Neural crest cell (in vitro differentiated cells): ENCODE data around the gene KRT35. TPM values are rescaled to one million over a fixed set of nuclear protein-coding genes. Genes with fewer than 3 reads are reported as not detected.

ENCODE experiments used
- DNase-seq: peaks from one replicate; pipeline ENCODE4 v3.0.0; 2021; ENCODE audit warnings: low read depth, mixed read lengths, low spot score
- H3K27ac Mint-ChIP-seq: one replicate; pipeline ENCODE4 v1.8.0; 2021; ENCODE audit warnings: mild to moderate bottlenecking, mixed read lengths; ENCODE audit not compliant: unreplicated experiment
- H3K27me3 Mint-ChIP-seq: 2 replicates; pipeline ENCODE4 v1.8.0; 2021; ENCODE audit warnings: low read depth, mild to moderate bottlenecking, mixed read lengths
- H3K36me3 Mint-ChIP-seq: 2 replicates; pipeline ENCODE4 v1.8.0; 2021; ENCODE audit warnings: low read depth, mild to moderate bottlenecking, mixed read lengths
- H3K4me1 Mint-ChIP-seq: 2 replicates; pipeline ENCODE4 v1.8.0; 2021; ENCODE audit warnings: mixed read lengths
- H3K4me3 Mint-ChIP-seq: one replicate; pipeline ENCODE4 v1.8.0; 2021; ENCODE audit warnings: mild to moderate bottlenecking, mixed read lengths
- H3K9me3 Mint-ChIP-seq: 2 replicates; pipeline ENCODE4 v1.8.0; 2021; ENCODE audit warnings: mixed read lengths
- total RNA-seq: library from RNA; stranded (reverse); gene quantifications from 2 replicates; pipeline ENCODE4 v1.2.1, GENCODE V29; 2021
- TF ChIP-seq, protein P1 (sequence below): fragments of 200-600 bp; sonication (generic); conservative IDR thresholded peaks from 2 replicates; pipeline ENCODE4 v1.5.0; 2021; ENCODE audit warnings: antibody characterized with exemption, mild to moderate bottlenecking

KRT35 gene
- total RNA-seq, 1 donor from 2014 or later = not detected

DNA sequence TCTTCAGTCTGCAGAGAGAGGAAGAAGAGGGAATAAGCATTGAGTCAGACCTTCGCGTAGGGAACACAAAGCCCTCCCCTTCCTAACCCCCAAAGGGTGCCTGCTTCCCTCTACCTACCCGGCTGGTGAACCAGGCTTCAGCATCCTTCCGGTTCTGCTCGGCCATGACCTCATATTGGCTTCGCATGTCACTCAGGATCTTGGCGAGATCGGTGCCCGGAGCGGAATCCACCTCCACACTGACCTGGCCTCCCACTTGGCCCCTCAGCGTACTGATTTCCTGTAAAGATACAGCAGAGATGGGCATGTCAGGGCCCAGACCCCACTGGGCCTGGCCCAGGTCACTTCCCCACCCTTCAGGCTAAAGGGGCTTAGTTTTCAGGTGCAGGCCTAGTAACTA is 43.3 kb upstream of the KRT35 start:
- Mint-ChIP-seq H3K27me3 (peaks cover 56% of the 10 kb centered on the region), H3K27ac (no peak overlapping the region), H3K9me3 (no peaks in the 10 kb centered on the region), H3K4me3 (no peak overlapping the region), H3K36me3 (no peaks in the 10 kb centered on the region), H3K4me1 (peaks cover 5% of the 10 kb centered on the region)
- DNase-seq = no peak
- TF ChIP-seq, protein P1, sequence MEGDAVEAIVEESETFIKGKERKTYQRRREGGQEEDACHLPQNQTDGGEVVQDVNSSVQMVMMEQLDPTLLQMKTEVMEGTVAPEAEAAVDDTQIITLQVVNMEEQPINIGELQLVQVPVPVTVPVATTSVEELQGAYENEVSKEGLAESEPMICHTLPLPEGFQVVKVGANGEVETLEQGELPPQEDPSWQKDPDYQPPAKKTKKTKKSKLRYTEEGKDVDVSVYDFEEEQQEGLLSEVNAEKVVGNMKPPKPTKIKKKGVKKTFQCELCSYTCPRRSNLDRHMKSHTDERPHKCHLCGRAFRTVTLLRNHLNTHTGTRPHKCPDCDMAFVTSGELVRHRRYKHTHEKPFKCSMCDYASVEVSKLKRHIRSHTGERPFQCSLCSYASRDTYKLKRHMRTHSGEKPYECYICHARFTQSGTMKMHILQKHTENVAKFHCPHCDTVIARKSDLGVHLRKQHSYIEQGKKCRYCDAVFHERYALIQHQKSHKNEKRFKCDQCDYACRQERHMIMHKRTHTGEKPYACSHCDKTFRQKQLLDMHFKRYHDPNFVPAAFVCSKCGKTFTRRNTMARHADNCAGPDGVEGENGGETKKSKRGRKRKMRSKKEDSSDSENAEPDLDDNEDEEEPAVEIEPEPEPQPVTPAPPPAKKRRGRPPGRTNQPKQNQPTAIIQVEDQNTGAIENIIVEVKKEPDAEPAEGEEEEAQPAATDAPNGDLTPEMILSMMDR = no peak

DNA sequence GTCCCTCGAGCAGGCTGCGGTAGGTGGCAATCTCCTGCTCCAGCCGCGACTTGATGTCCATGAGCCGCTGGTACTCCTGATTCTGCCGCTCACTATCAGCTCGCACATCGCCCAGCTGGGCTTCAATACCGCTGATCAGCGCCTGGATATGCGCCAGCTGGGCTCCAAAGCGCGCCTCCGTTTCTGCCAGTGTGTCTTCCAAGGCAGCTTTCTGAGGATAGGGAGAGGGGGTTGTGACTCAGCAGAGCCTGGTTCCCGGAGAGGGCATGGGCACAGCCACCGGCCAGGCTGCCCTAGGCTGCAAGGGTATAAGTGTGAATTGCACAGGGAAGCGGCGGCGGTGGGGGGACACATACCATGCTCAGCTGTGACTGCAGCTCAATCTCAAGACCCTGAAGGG is 42.8 kb upstream of the KRT35 start:
- peaks cover 5% of the 10 kb centered on the region for H3K4me1 Mint-ChIP-seq
- H3K27ac Mint-ChIP-seq = no peak overlapping the region
- H3K36me3 Mint-ChIP-seq = no peaks in the 10 kb centered on the region
- no peaks in the 10 kb centered on the region for H3K9me3 Mint-ChIP-seq
- H3K27me3 Mint-ChIP-seq = peaks cover 51% of the 10 kb centered on the region
- TF ChIP-seq, protein P1 = no peak
- DNase-seq = no peak
- no peak overlapping the region for H3K4me3 Mint-ChIP-seq

DNA sequence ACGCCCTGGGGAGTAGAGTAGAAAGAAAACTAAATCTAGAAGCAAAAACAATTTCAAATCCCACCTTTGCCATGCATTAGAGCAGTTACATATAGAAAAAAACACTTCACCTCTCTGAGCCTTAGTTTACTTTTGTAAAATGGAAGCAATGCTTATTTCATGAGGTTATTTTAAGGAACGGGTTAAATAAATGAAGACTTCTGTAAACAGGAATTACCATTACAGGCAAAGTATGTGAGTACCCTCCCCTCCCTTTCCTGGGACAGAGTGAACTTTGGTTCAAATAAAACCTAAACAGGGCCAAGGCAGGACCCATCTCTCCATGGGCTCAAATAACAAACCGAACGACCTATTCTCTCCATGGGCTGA is 42.3 kb upstream of the KRT35 start:
- Mint-ChIP-seq H3K36me3 (no peaks in the 10 kb centered on the region), H3K4me1 (peaks cover 5% of the 10 kb centered on the region), H3K27me3 (peaks cover 45% of the 10 kb centered on the region), H3K4me3 (no peak overlapping the region), H3K9me3 (no peaks in the 10 kb centered on the region), H3K27ac (no peak overlapping the region)
- TF ChIP-seq, protein P1 = no peak
- DNase-seq = no peak

DNA sequence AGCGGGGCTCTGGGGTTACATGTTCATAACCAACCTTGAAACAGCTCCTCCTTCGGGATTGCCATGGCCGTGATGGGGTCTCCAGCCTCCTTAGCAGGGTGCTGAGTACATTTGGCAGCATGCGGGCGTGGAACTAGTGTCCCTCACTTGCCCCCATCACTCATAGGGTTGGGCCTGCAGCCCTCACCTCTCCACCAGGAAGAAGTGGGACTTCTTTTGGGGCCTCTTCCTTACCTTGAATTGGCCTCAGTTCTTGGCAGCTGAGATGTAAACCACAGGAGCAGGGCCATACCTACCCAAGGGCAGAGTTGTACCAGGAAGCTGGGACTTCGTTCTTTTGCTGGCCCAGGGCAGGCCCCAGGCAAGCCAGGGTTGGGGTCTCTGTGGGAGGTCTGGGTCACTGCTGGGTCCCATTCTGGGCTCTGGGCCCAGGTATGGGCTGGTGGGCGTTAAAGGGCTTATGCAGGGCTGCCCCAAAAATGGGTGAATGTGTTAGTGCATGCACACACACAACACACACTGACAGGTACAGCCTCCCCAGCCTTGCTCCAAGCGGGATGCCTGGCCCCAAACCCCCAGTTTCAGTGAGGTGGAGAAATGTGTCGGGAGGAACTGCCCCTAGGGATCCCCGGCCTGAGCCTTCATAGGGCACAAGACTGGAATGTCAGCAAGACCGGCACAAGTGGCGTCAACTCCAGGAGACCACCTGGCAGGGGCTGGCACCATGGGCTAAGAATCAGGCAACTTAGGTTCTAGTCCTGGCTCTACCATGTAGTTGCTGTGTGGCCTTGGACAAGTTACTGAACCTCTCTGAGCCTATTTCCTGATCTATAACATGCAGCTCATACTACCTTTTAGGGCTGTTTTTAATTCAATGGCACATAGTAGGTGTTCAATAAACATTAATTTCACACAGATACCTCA is 41.6 kb upstream of the KRT35 start:
- H3K4me3 Mint-ChIP-seq = no peak overlapping the region
- no peaks in the 10 kb centered on the region for H3K9me3 Mint-ChIP-seq
- no peak overlapping the region for H3K27ac Mint-ChIP-seq

DNA sequence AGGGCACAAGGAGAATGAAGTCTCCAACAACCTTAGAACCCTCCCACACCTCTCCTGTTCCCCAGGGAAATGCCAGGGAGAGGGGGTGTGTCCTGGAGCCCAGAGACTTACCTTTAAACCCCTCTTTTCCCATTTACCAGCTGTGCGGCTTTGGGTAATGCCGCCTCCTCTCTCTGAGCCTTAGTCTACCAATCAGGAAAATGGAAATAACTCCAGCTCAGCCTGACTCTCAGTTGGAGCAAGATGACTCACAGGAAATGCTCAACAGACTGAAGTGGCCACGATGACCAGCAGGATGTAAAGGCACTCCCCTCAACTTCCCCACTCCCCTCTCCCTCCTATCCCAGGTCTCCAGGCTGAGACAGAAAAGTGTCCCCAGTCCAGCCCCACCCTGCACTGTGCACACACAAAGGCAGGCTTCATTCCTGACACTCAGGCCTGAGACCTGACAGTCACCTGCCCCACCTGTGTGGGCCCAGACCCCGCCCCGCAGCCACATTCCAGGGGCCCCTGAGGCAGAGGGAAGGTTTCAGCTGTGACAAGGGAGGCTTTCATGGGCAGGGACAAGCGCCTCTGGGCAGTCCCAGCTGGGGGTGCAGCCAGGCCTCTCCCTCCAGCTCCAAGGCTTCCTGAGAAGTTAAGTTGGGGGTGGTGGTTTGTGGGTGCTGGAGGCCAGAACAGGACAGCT is 40.8 kb upstream of the KRT35 start:
- DNase-seq = no peak
- no peaks in the 10 kb centered on the region for H3K4me1 Mint-ChIP-seq
- H3K36me3 Mint-ChIP-seq = no peaks in the 10 kb centered on the region
- no peak overlapping the region for H3K27ac Mint-ChIP-seq
- no peak overlapping the region for H3K4me3 Mint-ChIP-seq
- no peaks in the 10 kb centered on the region for H3K9me3 Mint-ChIP-seq
- TF ChIP-seq, protein P1 = no peak
- H3K27me3 Mint-ChIP-seq = peaks cover 31% of the 10 kb centered on the region

More for the DNA sequence above, 41.6 kb upstream of the KRT35 start:
- TF ChIP-seq, protein P1 = no peak
- no peak for DNase-seq
- peaks cover 5% of the 10 kb centered on the region for H3K4me1 Mint-ChIP-seq
- peaks cover 39% of the 10 kb centered on the region for H3K27me3 Mint-ChIP-seq
- H3K36me3 Mint-ChIP-seq = no peaks in the 10 kb centered on the region
